GM12878 (cell line): ENCODE data around the gene SEPTIN11. TPM values are rescaled to one million over a fixed set of nuclear protein-coding genes. Genes with fewer than 3 reads are reported as not detected.

ENCODE experiments used
- ATAC-seq: fragments of 200-7000 bp; cut with Tn5 transposase; 3 replicates; pipeline ENCODE4 v1.9.1; 2020; ENCODE audit warnings: mild to moderate bottlenecking, moderate library complexity
- BruUV-seq: library from RNA; stranded (reverse); fragments of 400-500 nt; replicated peaks from 2 replicates; lab custom pipeline; 2021; lab: Mats Ljungman, UMichigan
- CTCF ChIA-PET: fragments of 300-600 bp; sonication (Branson Sonifier 250); formaldehyde crosslinking; extraction: SDS; loops from one replicate; lab custom pipeline; 2021; ENCODE audit warnings: inconsistent platforms; lab: Yijun Ruan, JAX
- POLR2A ChIA-PET: fragments of 350-600 bp; formaldehyde crosslinking; extraction: SDS; loops from one replicate; lab custom pipeline; 2021; ENCODE audit warnings: inconsistent platforms; lab: Charles Lee
- RAD21 ChIA-PET: fragments of 300-600 bp; sonication (Branson Sonifier 250); formaldehyde crosslinking; loops from one replicate; lab custom pipeline; 2023; ENCODE audit warnings: antibody characterized with exemption; ENCODE audit not compliant: unreplicated experiment; lab: Charles Lee
- SMC1A ChIA-PET: fragments of 300-600 bp; sonication (Branson Sonifier 250); formaldehyde crosslinking; loops from one replicate; lab custom pipeline; 2023; ENCODE audit not compliant: unreplicated experiment, uncharacterized antibody; lab: Charles Lee
- DNase-seq: peaks from one replicate; pipeline ENCODE4 v3.0.0-alpha.2; 2011; ENCODE audit warnings: low read depth, low spot score
- FAIRE-seq: peaks from 3 replicates; lab custom pipeline; 2011; peaks lifted over from hg19 to GRCh38; lab: Jason Lieb, UNC
- H2AFZ ChIP-seq: 2 replicates; pipeline ENCODE4 v1.6.0; 2011; ENCODE audit warnings: low read depth, low read length, control low read depth; ENCODE audit not compliant: control insufficient read depth
- H3K27ac ChIP-seq: 2 replicates; pipeline ENCODE4 v1.5.1; 2011; ENCODE audit warnings: control low read depth; ENCODE audit not compliant: control insufficient read depth, insufficient read depth
- H3K27me3 ChIP-seq, 2 experiments: replicated peaks in 1 of 2; 2 replicates each; pipeline versions ENCODE4 v1.6.0 to v1.6.1; 2011; ENCODE audit warnings: low read length in 1 of 2; ENCODE audit not compliant: control insufficient read depth in 2 of 2, insufficient read depth in 2 of 2
- H3K36me3 ChIP-seq, 2 experiments: 2 replicates each; pipeline ENCODE4 v1.5.1; 2011; ENCODE audit warnings: low read length in 1 of 2; ENCODE audit not compliant: control insufficient read depth in 2 of 2, insufficient read depth in 2 of 2
- H3K4me1 ChIP-seq: 2 replicates; pipeline ENCODE4 v1.6.1; 2011; ENCODE audit warnings: mild to moderate bottlenecking, low read length, moderate library complexity, mixed read lengths; ENCODE audit not compliant: control insufficient read depth, insufficient read depth
- H3K4me2 ChIP-seq: 2 replicates; pipeline ENCODE4 v1.6.0; 2011; ENCODE audit warnings: control low read depth; ENCODE audit not compliant: control insufficient read depth, insufficient read depth
- H3K4me3 ChIP-seq: fragments of 200-600 bp; sonication (generic); 2 replicates; pipeline ENCODE4 v1.5.1; 2016
- H3K79me2 ChIP-seq: 2 replicates; pipeline ENCODE4 v1.6.0; 2011; ENCODE audit warnings: low read length; ENCODE audit not compliant: control insufficient read depth, insufficient read depth
- H3K9ac ChIP-seq: 2 replicates; pipeline ENCODE4 v1.8.0; 2011; ENCODE audit warnings: low read length, control low read depth, mixed read lengths; ENCODE audit not compliant: control insufficient read depth, insufficient read depth
- H3K9me3 ChIP-seq: replicated peaks from 3 replicates; pipeline ENCODE4 v1.5.1; 2011; ENCODE audit warnings: mild to moderate bottlenecking, low read length; ENCODE audit not compliant: control insufficient read depth, insufficient read depth
- H4K20me1 ChIP-seq: 2 replicates; pipeline ENCODE4 v1.6.0; 2011; ENCODE audit not compliant: control insufficient read depth, insufficient read depth
- GABPA ChIP-seq: IDR thresholded peaks from 2 replicates; pipeline ENCODE4 v1.6.1; 2014; ENCODE audit warnings: antibody characterized with exemption, low read depth, mild to moderate bottlenecking, inconsistent platforms
- MEF2B ChIP-seq: fragments of 450-650 bp; IDR thresholded peaks from 2 replicates; pipeline ENCODE4 v1.6.1; 2018; ENCODE audit warnings: mild to moderate bottlenecking, moderate library complexity; ENCODE audit not compliant: partially characterized antibody, poor library complexity, severe bottlenecking
- MTA3 ChIP-seq: IDR thresholded peaks from 2 replicates; pipeline ENCODE4 v1.6.1; 2012; ENCODE audit warnings: low read length, inconsistent platforms, borderline replicate concordance
- MXI1 ChIP-seq: fragments of 150-350 bp; IDR thresholded peaks from 2 replicates; pipeline ENCODE4 v1.6.1; 2011; ENCODE audit warnings: low read depth, mild to moderate bottlenecking, inconsistent platforms, low read length, improper control_type of control experiment
- NFYA ChIP-seq: IDR thresholded peaks from 2 replicates; pipeline ENCODE4 v1.6.1; 2011; ENCODE audit warnings: low read depth, mild to moderate bottlenecking, low read length, improper control_type of control experiment, borderline replicate concordance
- POLR2AphosphoS2 ChIP-seq: IDR thresholded peaks from 2 replicates; pipeline ENCODE4 v1.6.1; 2011; ENCODE audit warnings: low read depth, mild to moderate bottlenecking, low read length, improper control_type of control experiment, moderate library complexity
- SMAD5 ChIP-seq: IDR thresholded peaks from 2 replicates; pipeline ENCODE4 v1.6.1; 2016; ENCODE audit warnings: antibody characterized with exemption, low read depth
- ZNF207 ChIP-seq: fragments of 450-650 bp; IDR thresholded peaks from 2 replicates; pipeline ENCODE4 v1.6.1; 2014; ENCODE audit warnings: antibody characterized with exemption, mild to moderate bottlenecking, borderline replicate concordance
- WGBS: methylation state at CpG from one replicate; pipeline ENCODE4 v1.1.6; 2016; ENCODE audit warnings: low lambda C conversion rate; ENCODE audit not compliant: insufficient replicate concordance, insufficient coverage; ENCODE audit errors: missing lambda C conversion rate; 5-methylcytosine and 5-hydroxymethylcytosine counted together
- in situ Hi-C: fragments of 300-500 bp; cut with MboI; formaldehyde crosslinking; loops from 9 replicates; pipeline ENCODE4 v1.14.3; 2018; ENCODE audit warnings: mixed read lengths
- intact Hi-C: fragments of 100-400 bp; cut with micrococcal nuclease; formaldehyde crosslinking; loops from one replicate; pipeline ENCODE4 v1.14.2; 2022; ENCODE audit not compliant: unreplicated experiment
- polyA plus RNA-seq, 11 experiments: library from polyadenylated mRNA; depleted of rRNA in 4 of 11; unstranded in 6 of 11; stranded (reverse) in 5 of 11; fragments of >200 nt; fragmentation: Nextera tagmentation in 4 of 11; fragmentation: Illumina TruSeq in 1 of 11; extraction: Ambion mirVana in 4 of 11; extraction: Trizol in 1 of 11; gene quantifications; 1 replicate in 1 of 11; 2 replicates in 10 of 11; pipeline versions ENCODE4 v1.2.1 to v1.2.3, GENCODE V29; 2011 to 2016; ENCODE audit warnings: inconsistent platforms in 2 of 11, missing spikeins in 2 of 11, low read depth in 1 of 11
- total RNA-seq, 4 experiments: library from RNA; depleted of rRNA in 3 of 4; stranded (reverse); fragments of >200 nt in 3 of 4; fragmentation: Illumina TruSeq in 1 of 4; extraction: Trizol in 1 of 4; gene quantifications; 2 replicates each; pipeline versions ENCODE4 v1.2.1 to v1.2.3, GENCODE V29; 2013 to 2021
- TF ChIP-seq, protein P1 (sequence below): IDR thresholded peaks from 2 replicates; pipeline ENCODE4 v1.6.1; 2011; ENCODE audit warnings: low read depth, low read length, improper control_type of control experiment, borderline replicate concordance

SEPTIN11 gene
- total and polyA plus RNA-seq, 10 of the 15 experiments (the other 5 are each of a cell fraction or from before 2014, with no cell fraction given), result 24.7 to 160 (median 91.3) TPM

DNA sequence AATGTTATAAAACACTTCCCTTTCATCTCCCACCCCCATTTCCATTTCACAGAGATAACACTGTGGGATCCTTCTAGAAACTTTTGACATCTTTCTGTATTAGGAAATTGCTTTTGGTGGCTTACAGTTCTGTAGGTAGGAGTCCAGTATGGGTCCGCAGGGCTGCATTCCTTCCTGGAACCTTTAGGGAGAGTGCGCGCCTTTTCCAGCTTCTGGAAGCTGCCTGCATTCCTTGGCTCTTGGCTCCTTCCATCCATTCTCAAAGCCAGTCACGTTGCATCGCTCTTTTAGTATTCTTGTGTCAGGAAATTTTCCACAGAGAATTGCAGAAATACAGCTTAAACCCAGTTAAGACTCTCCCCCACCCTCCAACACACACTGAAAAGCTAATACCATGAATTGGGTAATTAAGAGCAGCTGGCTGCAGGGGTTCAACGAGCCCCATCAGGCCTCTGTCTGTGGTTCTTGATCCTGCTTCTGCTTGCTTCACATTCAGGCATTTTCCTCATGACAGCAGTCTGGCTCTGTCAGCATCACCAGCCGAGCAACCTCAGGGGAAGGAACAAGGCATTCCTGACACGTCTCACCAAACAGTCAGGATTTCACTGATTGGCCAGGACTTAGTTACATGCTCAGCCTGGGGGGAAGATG lies 48.8 kb downstream of the SEPTIN11 start:
- H4K20me1 ChIP-seq, result no peaks in the 10 kb centered on the region
- SMC1A ChIA-PET, result interaction anchor here (0.7 to 1.4 kb wide), 3 partner anchors 15 to 106 kb away, joined by 3 to 5 read pairs (median 3); no protein-coding TSS in a partner anchor
- WGBS, result 86% methylated on average over 8 of the region's 8 CpGs
- CTCF ChIA-PET, result no interaction called here
- TF ChIP-seq, protein P1, sequence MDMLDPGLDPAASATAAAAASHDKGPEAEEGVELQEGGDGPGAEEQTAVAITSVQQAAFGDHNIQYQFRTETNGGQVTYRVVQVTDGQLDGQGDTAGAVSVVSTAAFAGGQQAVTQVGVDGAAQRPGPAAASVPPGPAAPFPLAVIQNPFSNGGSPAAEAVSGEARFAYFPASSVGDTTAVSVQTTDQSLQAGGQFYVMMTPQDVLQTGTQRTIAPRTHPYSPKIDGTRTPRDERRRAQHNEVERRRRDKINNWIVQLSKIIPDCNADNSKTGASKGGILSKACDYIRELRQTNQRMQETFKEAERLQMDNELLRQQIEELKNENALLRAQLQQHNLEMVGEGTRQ, result no peak
- no peak for TF ChIP-seq MXI1
- no peak for TF ChIP-seq ZNF207
- TF ChIP-seq MTA3, result no peak
- no peak for TF ChIP-seq POLR2AphosphoS2
- no peak for TF ChIP-seq MEF2B
- no peak for TF ChIP-seq SMAD5
- no peak for TF ChIP-seq NFYA
- TF ChIP-seq GABPA, result no peak
- TF ChIP-seq, all 136 proteins: peak for 0
- FAIRE-seq (no peak), ATAC-seq (no peak), DNase-seq (no peak)
- BruUV-seq, result no TSS peak
- Histone ChIP-seq H3K4me2 (no peak overlapping the region), H3K79me2 (peaks cover 11% of the 10 kb centered on the region), H3K4me1 (peaks cover 16% of the 10 kb centered on the region), H3K9ac (no peak overlapping the region), H3K9me3 (no peaks in the 10 kb centered on the region), H3K27ac (no peak overlapping the region), H2AFZ (no peak overlapping the region), H3K27me3 (no peaks in the 10 kb centered on the region), H3K36me3 (peaks cover 8 to 24% of the 10 kb centered on the region in 2 experiments), H3K4me3 (no peak overlapping the region)
- intact Hi-C loops (no loop called here), in situ Hi-C loops (no loop called here)
- RAD21 ChIA-PET, result no interaction called here
- POLR2A ChIA-PET, result no interaction called here

Other genes with a start within 250 kb of the SEPTIN11 start
- 0.05 and 0.06 TPM in 2 replicates for gene SOWAHB, start 51.6 kb upstream of the SEPTIN11 start, total RNA-seq (2014; rRNA removed)
- 0.04 and 0.09 TPM in 2 replicates for gene SOWAHB, start 51.6 kb upstream of the SEPTIN11 start, total RNA-seq (2014; rRNA removed; fragmentation: Illumina TruSeq; extraction: Trizol)
- 0.05 and 0.10 TPM in 2 replicates for gene SOWAHB, start 51.6 kb upstream of the SEPTIN11 start, total RNA-seq (2021)
- gene SOWAHB, start 51.6 kb upstream of the SEPTIN11 start, polyA plus RNA-seq (2011; rRNA removed), result 0.03 TPM in 1 of 2 replicates, not detected in the other
- gene SOWAHB, start 51.6 kb upstream of the SEPTIN11 start, polyA plus RNA-seq (2014; fragmentation: Illumina TruSeq; extraction: Trizol), result 0.01 and 0.06 TPM in 2 replicates
- gene SOWAHB, start 51.6 kb upstream of the SEPTIN11 start, polyA plus RNA-seq (2014; fragmentation: Nextera tagmentation; extraction: Ambion mirVana), result not detected
- gene SOWAHB, start 51.6 kb upstream of the SEPTIN11 start, polyA plus RNA-seq (2014; rRNA removed), result 0.04 and 0.13 TPM in 2 replicates
- not detected for gene SOWAHB, start 51.6 kb upstream of the SEPTIN11 start, polyA plus RNA-seq (2016; fragmentation: Nextera tagmentation; extraction: Ambion mirVana)
- 68.9 and 72.4 TPM in 2 replicates for gene CCNI, start 126.2 kb downstream of the SEPTIN11 start, total RNA-seq (2014; rRNA removed)
- gene CCNI, start 126.2 kb downstream of the SEPTIN11 start, total RNA-seq (2014; rRNA removed; fragmentation: Illumina TruSeq; extraction: Trizol), result 97.4 and 102 TPM in 2 replicates
- gene CCNI, start 126.2 kb downstream of the SEPTIN11 start, total RNA-seq (2021), result 165 and 169 TPM in 2 replicates
- gene CCNI, start 126.2 kb downstream of the SEPTIN11 start, polyA plus RNA-seq (2011; rRNA removed), result 178 and 201 TPM in 2 replicates
- gene CCNI, start 126.2 kb downstream of the SEPTIN11 start, polyA plus RNA-seq (2014; fragmentation: Illumina TruSeq; extraction: Trizol), result 149 and 194 TPM in 2 replicates
- gene CCNI, start 126.2 kb downstream of the SEPTIN11 start, polyA plus RNA-seq (2014; fragmentation: Nextera tagmentation; extraction: Ambion mirVana), result 10 to 100 TPM; 72.4 to 82.4 TPM
- 68.1 and 70.6 TPM in 2 replicates for gene CCNI, start 126.2 kb downstream of the SEPTIN11 start, polyA plus RNA-seq (2014; rRNA removed)
- 100 to 1,000 TPM; 109 to 117 TPM for gene CCNI, start 126.2 kb downstream of the SEPTIN11 start, polyA plus RNA-seq (2016; fragmentation: Nextera tagmentation; extraction: Ambion mirVana)
- 4.3 and 6.1 TPM in 2 replicates for gene CCNG2, start 207.5 kb downstream of the SEPTIN11 start, total RNA-seq (2014; rRNA removed)
- gene CCNG2, start 207.5 kb downstream of the SEPTIN11 start, total RNA-seq (2014; rRNA removed; fragmentation: Illumina TruSeq; extraction: Trizol), result 5.9 and 7.7 TPM in 2 replicates
- gene CCNG2, start 207.5 kb downstream of the SEPTIN11 start, total RNA-seq (2021), result 13.7 and 15.2 TPM in 2 replicates
- 70.6 and 111 TPM in 2 replicates for gene CCNG2, start 207.5 kb downstream of the SEPTIN11 start, polyA plus RNA-seq (2011; rRNA removed)
- gene CCNG2, start 207.5 kb downstream of the SEPTIN11 start, polyA plus RNA-seq (2014; fragmentation: Illumina TruSeq; extraction: Trizol), result 11.8 and 17.4 TPM in 2 replicates
- gene CCNG2, start 207.5 kb downstream of the SEPTIN11 start, polyA plus RNA-seq (2014; fragmentation: Nextera tagmentation; extraction: Ambion mirVana), result 1 to 10 TPM; 1.9 to 3.5 TPM
- gene CCNG2, start 207.5 kb downstream of the SEPTIN11 start, polyA plus RNA-seq (2014; rRNA removed), result 6.7 and 9.8 TPM in 2 replicates
- gene CCNG2, start 207.5 kb downstream of the SEPTIN11 start, polyA plus RNA-seq (2016; fragmentation: Nextera tagmentation; extraction: Ambion mirVana), result 1 to 10 TPM; 5.6 to 5.9 TPM